Spleen (tissue), 7 donors: ENCODE results near the gene MYLK.

Source experiments
- POLR2A ChIP-seq, 3 donors: fragments of 450-650 bp; IDR thresholded peaks; one replicate each; pipeline ENCODE4 v1.5.1; 2017; ENCODE audit warnings: antibody characterized with exemption in 3 of 3, mild to moderate bottlenecking in 1 of 3
- POLR2AphosphoS5 ChIP-seq, 3 donors: sonication (generic); formaldehyde crosslinking; IDR thresholded peaks; one replicate each; pipeline ENCODE4 v1.5.1; 2017; ENCODE audit warnings: antibody characterized with exemption in 3 of 3
- TF ChIP-seq, protein P1 (sequence below), 11 experiments: fragments of 200-600 bp in 7 of 11; fragments of 450-650 bp in 4 of 11; sonication (generic) in 4 of 11; IDR thresholded peaks in 8 of 11; conservative IDR thresholded peaks in 3 of 11; 1 replicate in 7 of 11; 2 replicates in 4 of 11; pipeline versions ENCODE4 v1.4.0 to v1.8.0; 2016 to 2021; ENCODE audit warnings: antibody characterized with exemption in 11 of 11, inconsistent platforms in 4 of 11, mild to moderate bottlenecking in 1 of 11
- donor health status: DM: no; HTN: no; CAD: no; lungs with moderate emphysema.
- donor health status: DM: no; HTN: no; CAD: no.
- donor health status: DM: no; HTN: no; CAD: no.

DNA sequence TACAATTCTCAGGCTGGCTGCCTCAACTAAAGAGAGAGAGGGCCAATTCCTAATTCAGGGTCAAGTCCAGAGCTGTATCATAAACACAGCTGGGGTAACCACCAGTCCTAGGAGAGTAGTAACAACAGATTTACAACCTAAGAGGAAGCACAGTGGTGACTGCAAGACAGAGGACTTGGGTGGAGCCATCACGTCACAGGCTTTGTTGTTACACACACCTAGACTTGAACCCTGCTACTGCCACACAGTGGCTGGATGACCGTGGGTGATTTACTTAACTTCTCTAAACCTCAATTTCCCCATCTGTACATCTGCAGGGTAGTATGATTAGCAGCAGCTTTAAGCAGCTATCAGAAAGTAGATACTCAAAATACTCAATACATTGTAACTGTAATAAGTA lies 78.6 kb downstream of the MYLK start:
- TF ChIP-seq, protein P1, sequence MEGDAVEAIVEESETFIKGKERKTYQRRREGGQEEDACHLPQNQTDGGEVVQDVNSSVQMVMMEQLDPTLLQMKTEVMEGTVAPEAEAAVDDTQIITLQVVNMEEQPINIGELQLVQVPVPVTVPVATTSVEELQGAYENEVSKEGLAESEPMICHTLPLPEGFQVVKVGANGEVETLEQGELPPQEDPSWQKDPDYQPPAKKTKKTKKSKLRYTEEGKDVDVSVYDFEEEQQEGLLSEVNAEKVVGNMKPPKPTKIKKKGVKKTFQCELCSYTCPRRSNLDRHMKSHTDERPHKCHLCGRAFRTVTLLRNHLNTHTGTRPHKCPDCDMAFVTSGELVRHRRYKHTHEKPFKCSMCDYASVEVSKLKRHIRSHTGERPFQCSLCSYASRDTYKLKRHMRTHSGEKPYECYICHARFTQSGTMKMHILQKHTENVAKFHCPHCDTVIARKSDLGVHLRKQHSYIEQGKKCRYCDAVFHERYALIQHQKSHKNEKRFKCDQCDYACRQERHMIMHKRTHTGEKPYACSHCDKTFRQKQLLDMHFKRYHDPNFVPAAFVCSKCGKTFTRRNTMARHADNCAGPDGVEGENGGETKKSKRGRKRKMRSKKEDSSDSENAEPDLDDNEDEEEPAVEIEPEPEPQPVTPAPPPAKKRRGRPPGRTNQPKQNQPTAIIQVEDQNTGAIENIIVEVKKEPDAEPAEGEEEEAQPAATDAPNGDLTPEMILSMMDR (IDR thresholded peaks at IDR 0.05 in 8 of 11, conservative IDR thresholded peaks at IDR 0.05 in 3 of 11) = no peak
- TF ChIP-seq POLR2AphosphoS5 (IDR thresholded peaks at IDR 0.05) (no peak), POLR2A (IDR thresholded peaks at IDR 0.05) (no peak)
